A549 treated with AZD9567 at 1 μM for 4 hours (cell line): Measurements from ENCODE around the gene TMEM271. TPM values are rescaled to one million over a fixed set of nuclear protein-coding genes. Genes with fewer than 3 reads are reported as not detected.

Source experiments
- total RNA-seq: library from RNA; stranded (reverse); fragments of 200-300 nt; extraction: Qiagen RNA extraction; gene quantifications from 5 replicates; pipeline ENCODE4 v1.2.3, GENCODE V29; 2022; ENCODE audit not compliant: insufficient read depth

TMEM271 gene
- total RNA-seq = not detected in 5 replicates

GRCh38 chr4:576245-576821, at the start of gene TMEM271:
TSS of gene TMEM271 (minus strand) at chr4:576295. CDS start at chr4:576062, 233 bp downstream.

GRCh38 chr4:624705-625590, 48.9 kb upstream of the TMEM271 start, which contains the start of gene PDE6B:
TSS of gene PDE6B (plus strand) at chr4:625573. CDS start at chr4:625627, 54 bp downstream.

Other genes with a start within 250 kb of the TMEM271 start
- gene ZNF141, start 238.5 kb downstream of the TMEM271 start, total RNA-seq = 2.4 to 3.5 TPM (median 2.8 TPM) in 5 replicates
- gene ZNF721, start 77.1 kb downstream of the TMEM271 start, total RNA-seq = 12.5 to 19.6 TPM (median 14.8 TPM) in 5 replicates
- 16.8 to 26.5 TPM (median 26.2 TPM) in 5 replicates for gene PIGG, start 77.1 kb downstream of the TMEM271 start, total RNA-seq
- gene PDE6B, start 49.3 kb upstream of the TMEM271 start, total RNA-seq = not detected in 5 replicates
- gene ATP5ME, start 98.0 kb upstream of the TMEM271 start, total RNA-seq = 375 to 514 TPM (median 381 TPM) in 5 replicates
- 10.0 to 15.4 TPM (median 12.8 TPM) in 5 replicates for gene MYL5, start 98.2 kb upstream of the TMEM271 start, total RNA-seq
- 0.22 to 0.31 TPM (median 0.25 TPM) in 4 of 5 replicates, not detected in the other for gene SLC49A3, start 112.9 kb upstream of the TMEM271 start, total RNA-seq
- gene PCGF3, start 129.5 kb upstream of the TMEM271 start, total RNA-seq = 17.4 to 23.5 TPM (median 19.9 TPM) in 5 replicates
- 0.41 to 1.0 TPM (median 0.55 TPM) in 4 of 5 replicates, not detected in the other for gene CPLX1, start 249.8 kb upstream of the TMEM271 start, total RNA-seq